Measurements from ENCODE around the gene PSMD1. TPM values are rescaled to one million over a fixed set of nuclear protein-coding genes. Genes with fewer than 3 reads are reported as not detected.

PSMD1 gene
- polyA plus RNA-seq, 1 donor from 2014 or later, result 83.8 TPM

GRCh38 chr2:231130336-231131056 lies 73.8 kb downstream of the PSMD1 start:
- TF ChIP-seq SMC3 (conservative IDR thresholded peaks at IDR 0.05; ENCODE audit: poor library complexity), result no peak
- TF ChIP-seq REST (IDR thresholded peaks at IDR 0.05; ENCODE audit: borderline replicate concordance), result no peak
- TF ChIP-seq RAD21 (conservative IDR thresholded peaks at IDR 0.05), result no peak
- TF ChIP-seq TAF1 (IDR thresholded peaks at IDR 0.05; ENCODE audit: low read depth), result no peak
- TF ChIP-seq POLR2AphosphoS5 (IDR thresholded peaks at IDR 0.05), result no peak
- TF ChIP-seq CTCF (IDR thresholded peaks at IDR 0.05; ENCODE audit: poor library complexity, severe bottlenecking), result no peak
- no peak for TF ChIP-seq EP300 (conservative IDR thresholded peaks at IDR 0.05; ENCODE audit: poor library complexity, severe bottlenecking)
- TF ChIP-seq EZH2 (IDR thresholded peaks at IDR 0.05; ENCODE audit: borderline replicate concordance, insufficient read depth, low read length, poor library complexity, severe bottlenecking), result no peak
- TF ChIP-seq MXI1 (conservative IDR thresholded peaks at IDR 0.05; ENCODE audit: poor library complexity, severe bottlenecking), result no peak
- Histone ChIP-seq H3K4me2 (ENCODE audit: low read length) (no peak overlapping the region), H3K79me2 (replicated peaks; ENCODE audit: insufficient read depth, low read length) (no peaks in the 10 kb centered on the region)

GRCh38 chr2:231132129-231132528 lies 75.5 kb downstream of the PSMD1 start:
- no peaks in the 10 kb centered on the region for H3K36me3 ChIP-seq (ENCODE audit: insufficient read depth, low read length)
- no peaks in the 10 kb centered on the region for H3K79me2 ChIP-seq (replicated peaks; ENCODE audit: insufficient read depth, low read length)
- TF ChIP-seq TAF1 (IDR thresholded peaks at IDR 0.05; ENCODE audit: low read depth) (no peak), EZH2 (IDR thresholded peaks at IDR 0.05; ENCODE audit: borderline replicate concordance, insufficient read depth, low read length, poor library complexity, severe bottlenecking) (no peak), EP300 (conservative IDR thresholded peaks at IDR 0.05; ENCODE audit: poor library complexity, severe bottlenecking) (no peak), SMC3 (conservative IDR thresholded peaks at IDR 0.05; ENCODE audit: poor library complexity) (no peak), POLR2AphosphoS5 (IDR thresholded peaks at IDR 0.05) (no peak), REST (IDR thresholded peaks at IDR 0.05; ENCODE audit: borderline replicate concordance) (no peak), RAD21 (conservative IDR thresholded peaks at IDR 0.05) (no peak), CTCF (IDR thresholded peaks at IDR 0.05; ENCODE audit: poor library complexity, severe bottlenecking) (no peak), MXI1 (conservative IDR thresholded peaks at IDR 0.05; ENCODE audit: poor library complexity, severe bottlenecking) (no peak)
- H2AFZ ChIP-seq (ENCODE audit: low read depth, low read length), result no peak overlapping the region
- H3K27ac ChIP-seq (ENCODE audit: low read length), result no peak overlapping the region
- no peaks in the 10 kb centered on the region for H3K9me3 ChIP-seq (ENCODE audit: low read length)
- H3K27me3 ChIP-seq (ENCODE audit: insufficient read depth, low read depth, low read length), result no peaks in the 10 kb centered on the region
- H3K9ac ChIP-seq (ENCODE audit: low read length), result no peak overlapping the region
- H4K20me1 ChIP-seq (ENCODE audit: insufficient read depth), result no peaks in the 10 kb centered on the region
- no peak overlapping the region for H3K4me3 ChIP-seq (ENCODE audit: low read length)
- H3K4me2 ChIP-seq (ENCODE audit: low read length), result no peak overlapping the region
- H3K9me2 ChIP-seq (ENCODE audit: insufficient read depth, low read length), result no peaks in the 10 kb centered on the region
- no peaks in the 10 kb centered on the region for H3F3A ChIP-seq (ENCODE audit: insufficient read depth, low read length, poor library complexity, severe bottlenecking)

More at GRCh38 chr2:231130336-231131056, 73.8 kb downstream of the PSMD1 start:
- Histone ChIP-seq H4K20me1 (ENCODE audit: insufficient read depth) (no peaks in the 10 kb centered on the region), H3K36me3 (ENCODE audit: insufficient read depth, low read length) (no peaks in the 10 kb centered on the region), H3K9me2 (ENCODE audit: insufficient read depth, low read length) (no peaks in the 10 kb centered on the region), H2AFZ (ENCODE audit: low read depth, low read length) (no peak overlapping the region), H3K27me3 (ENCODE audit: insufficient read depth, low read depth, low read length) (no peaks in the 10 kb centered on the region), H3F3A (ENCODE audit: insufficient read depth, low read length, poor library complexity, severe bottlenecking) (no peaks in the 10 kb centered on the region), H3K27ac (ENCODE audit: low read length) (no peak overlapping the region), H3K9ac (ENCODE audit: low read length) (no peak overlapping the region), H3K9me3 (ENCODE audit: low read length) (no peaks in the 10 kb centered on the region), H3K4me3 (ENCODE audit: low read length) (no peak overlapping the region)
